Erythroblast (primary cell): Measurements from ENCODE around the gene TMEM184C.

Experiments used
- GATA1 ChIP-seq: IDR thresholded peaks from 2 replicates; pipeline ENCODE4 v1.6.1; 2011; ENCODE audit warnings: low read depth, mild to moderate bottlenecking, control low read depth, low read length, moderate library complexity
- POLR2A ChIP-seq: IDR thresholded peaks from 2 replicates; pipeline ENCODE4 v1.6.1; 2011; ENCODE audit warnings: mild to moderate bottlenecking, low read length

DNA sequence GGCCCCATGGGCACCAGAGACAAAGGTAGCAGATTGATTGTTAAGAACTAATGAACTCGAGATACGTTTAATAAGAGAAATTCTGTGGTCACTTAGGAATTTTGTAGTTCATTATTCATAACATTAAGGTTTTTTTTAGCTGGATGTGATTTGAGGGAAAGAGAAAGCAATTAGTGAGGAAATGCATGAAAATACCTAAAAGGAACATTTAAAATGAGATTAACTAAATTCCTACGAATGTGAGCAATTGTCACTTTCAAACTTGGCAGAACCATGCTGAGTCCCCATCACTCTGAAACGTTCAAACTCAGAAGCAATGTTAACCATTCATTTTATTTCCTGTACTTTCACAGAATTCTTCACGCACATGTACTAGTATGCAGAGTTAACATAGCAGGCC lies 60.9 kb downstream of the TMEM184C start:
- TF ChIP-seq POLR2A = no peak
- TF ChIP-seq GATA1 = no peak
